ENCODE measurements around the gene NREP. TPM values are rescaled to one million over a fixed set of nuclear protein-coding genes. Genes with fewer than 3 reads are reported as not detected.

Gene NREP
- total RNA-seq, 2 experiments from 2014 or later: 19.3 to 19.7 TPM

DNA sequence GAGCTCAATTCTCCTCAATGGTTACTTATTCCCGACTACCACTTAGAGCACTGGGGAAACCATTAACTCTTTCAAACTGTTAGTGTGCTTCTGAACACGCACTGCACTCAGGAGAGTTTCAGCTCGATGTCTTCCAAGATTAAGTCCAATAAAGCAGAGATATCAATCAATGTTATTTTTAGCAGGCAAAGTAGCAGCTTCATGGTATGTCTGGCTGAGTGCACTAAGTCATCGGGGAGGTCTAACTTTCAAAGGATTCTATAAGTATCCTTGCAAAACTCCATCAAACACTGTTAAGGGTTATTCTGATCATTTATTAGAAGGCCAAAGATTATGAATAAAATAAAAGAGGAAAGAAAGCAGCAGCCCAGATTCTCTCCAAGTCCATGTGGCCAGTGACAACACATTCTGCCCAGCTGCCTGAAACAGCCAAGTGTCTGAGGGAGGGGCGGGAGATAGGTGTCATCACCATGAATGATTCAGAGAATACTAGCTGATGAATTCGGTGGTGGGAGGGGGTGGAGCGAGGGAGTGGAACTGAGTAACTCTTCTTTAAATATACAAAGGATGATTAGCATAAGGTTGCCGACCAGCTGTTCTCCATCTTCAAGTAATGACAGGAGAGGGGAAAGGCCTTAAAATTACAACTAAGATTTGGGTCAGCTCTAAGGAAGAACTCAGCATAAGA lies 21.3 kb downstream of the NREP start:
- DNase-seq (peak; percentile 80), ATAC-seq (peak; percentile 90)
- Mint-ChIP-seq H3K4me3 (no peak overlapping the region), H3K36me3 (ENCODE audit: low read depth) (peaks cover 5% of the 10 kb centered on the region), H3K4me1 (peaks cover 24% of the 10 kb centered on the region), H3K27me3 (no peaks in the 10 kb centered on the region), H3K27ac (no peak overlapping the region), H3K9me3 (ENCODE audit: low read depth) (no peaks in the 10 kb centered on the region)
- POLR2A ChIA-PET: no interaction called here
- intact Hi-C loops (cut with DNase I, micrococcal nuclease): loop anchor here in 1 of 2 experiments (2.0 kb wide), 1 partner anchor 21 kb away; the partner anchor contains the start of gene NREP
- CTCF ChIA-PET: interaction anchor here (0.7 to 1.5 kb wide), 3 partner anchors 19 to 61 kb away, joined by 3 to 5 read pairs (median 4); partner anchors contain the start of gene NREP

DNA sequence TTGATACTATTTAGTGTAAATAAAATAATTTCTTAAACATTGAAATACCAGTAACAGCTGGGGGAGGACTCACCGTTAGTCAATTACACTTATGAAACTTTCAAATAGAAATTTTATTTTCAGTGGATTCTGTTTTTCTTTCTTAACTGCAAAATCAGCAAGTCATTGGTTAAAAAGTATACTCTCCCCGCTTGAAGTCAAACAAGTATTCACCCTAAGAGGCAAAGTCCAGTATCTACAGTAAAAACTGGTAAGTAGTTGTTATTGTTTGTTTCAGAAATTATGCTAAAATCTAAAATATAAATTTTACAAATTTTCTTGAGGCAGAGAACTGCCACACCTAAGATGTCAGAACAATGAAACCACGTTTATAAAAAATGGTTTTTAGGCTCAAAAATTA lies 22.4 kb downstream of the NREP start:
- POLR2A ChIA-PET: no interaction called here
- Mint-ChIP-seq H3K36me3 (ENCODE audit: low read depth) (peaks cover 11% of the 10 kb centered on the region), H3K4me3 (no peak overlapping the region), H3K27me3 (no peaks in the 10 kb centered on the region), H3K9me3 (ENCODE audit: low read depth) (no peaks in the 10 kb centered on the region), H3K4me1 (peaks cover 29% of the 10 kb centered on the region), H3K27ac (no peak overlapping the region)
- ATAC-seq (no peak), DNase-seq (no peak)
- CTCF ChIA-PET: interaction anchor here (1.5 kb wide), 1 partner anchor 11 kb away, joined by 4 read pairs; no protein-coding TSS in a partner anchor
- intact Hi-C loops (cut with DNase I, micrococcal nuclease): no loop called here

DNA sequence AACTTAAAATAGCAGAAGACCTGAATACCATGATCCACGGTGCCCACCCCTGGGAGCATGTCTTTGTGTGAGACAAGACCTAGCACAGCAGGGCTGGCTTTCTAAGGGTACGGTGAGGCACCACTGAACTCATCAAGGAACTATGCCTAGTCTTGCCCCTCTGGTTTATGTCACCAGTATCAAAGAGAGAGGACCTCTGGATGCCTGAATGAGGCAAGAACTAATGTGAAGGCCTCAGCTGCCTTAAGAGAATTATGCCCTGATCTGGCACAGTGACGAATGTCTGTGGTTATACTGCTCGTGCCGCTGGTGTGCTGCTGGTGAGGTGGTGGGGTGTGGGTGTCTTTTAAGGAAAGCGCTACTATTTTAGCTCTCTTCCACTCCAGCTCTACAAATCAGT lies 23.0 kb downstream of the NREP start:
- ATAC-seq (peak; percentile 72), DNase-seq (peak; percentile 60)
- Mint-ChIP-seq H3K4me3 (no peak overlapping the region), H3K9me3 (ENCODE audit: low read depth) (no peaks in the 10 kb centered on the region), H3K4me1 (peaks cover 29% of the 10 kb centered on the region), H3K27me3 (no peaks in the 10 kb centered on the region), H3K36me3 (ENCODE audit: low read depth) (peaks cover 11% of the 10 kb centered on the region), H3K27ac (no peak overlapping the region)
- CTCF ChIA-PET: interaction anchor here (1.5 kb wide), 1 partner anchor 10 kb away, joined by 4 read pairs; no protein-coding TSS in a partner anchor
- POLR2A ChIA-PET: interaction anchor here (0.7 kb wide), 1 partner anchor 8 kb away, joined by 5 read pairs; no protein-coding TSS in a partner anchor
- intact Hi-C loops (cut with DNase I, micrococcal nuclease): no loop called here

DNA sequence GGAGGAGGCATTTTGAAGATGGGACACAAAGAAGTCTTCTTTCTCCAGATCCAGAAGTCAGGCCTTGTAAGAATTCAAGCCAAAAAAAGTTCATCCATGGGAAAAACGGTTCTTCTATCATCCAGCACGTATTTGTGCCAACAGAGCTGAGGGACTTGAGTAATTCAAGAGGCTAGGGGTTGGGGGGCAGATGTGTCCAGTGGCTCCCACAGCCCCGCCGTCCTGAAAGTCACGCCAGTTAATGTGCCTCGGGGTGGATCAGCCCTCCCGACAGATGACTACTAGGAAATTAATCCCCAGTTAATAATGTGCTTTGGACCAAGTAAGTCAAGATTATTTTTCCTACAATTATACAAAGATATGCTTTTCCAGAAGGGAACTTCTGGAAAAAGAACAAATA lies 23.4 kb downstream of the NREP start:
- intact Hi-C loops (cut with DNase I, micrococcal nuclease): no loop called here
- H3K27ac Mint-ChIP-seq: no peak overlapping the region
- ChIA-PET POLR2A (interaction anchor here (0.7 kb wide), 1 partner anchor 9 kb away, joined by 5 read pairs; no protein-coding TSS in a partner anchor), CTCF (interaction anchor here (1.5 kb wide), 1 partner anchor 10 kb away, joined by 4 read pairs; no protein-coding TSS in a partner anchor)
- DNase-seq (no peak), ATAC-seq (no peak)
- peaks cover 11% of the 10 kb centered on the region for H3K36me3 Mint-ChIP-seq (ENCODE audit: low read depth)
- peaks cover 29% of the 10 kb centered on the region for H3K4me1 Mint-ChIP-seq
- H3K27me3 Mint-ChIP-seq: no peaks in the 10 kb centered on the region
- H3K9me3 Mint-ChIP-seq (ENCODE audit: low read depth): no peaks in the 10 kb centered on the region
- no peak overlapping the region for H3K4me3 Mint-ChIP-seq

DNA sequence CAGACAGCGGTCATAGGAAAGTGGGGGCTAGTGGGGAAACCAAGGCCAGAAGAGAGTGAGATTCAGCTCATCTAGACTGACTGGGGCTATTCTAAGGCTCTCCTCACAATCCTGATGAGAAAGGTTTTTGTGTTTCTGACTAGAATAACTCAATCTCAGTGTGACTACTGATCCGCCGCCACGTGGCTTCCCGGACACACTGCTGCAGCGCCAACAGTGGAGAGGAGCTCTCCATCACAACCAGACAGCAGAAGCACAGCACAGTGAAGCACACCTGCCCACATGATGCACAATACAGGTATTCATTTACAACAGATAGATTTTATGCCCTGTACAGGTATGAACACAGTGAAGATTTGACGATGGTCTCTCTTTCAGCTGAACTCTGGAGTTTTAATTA lies 25.4 kb downstream of the NREP start:
- Mint-ChIP-seq H3K27me3 (no peaks in the 10 kb centered on the region), H3K9me3 (ENCODE audit: low read depth) (no peaks in the 10 kb centered on the region), H3K36me3 (ENCODE audit: low read depth) (peaks cover 11% of the 10 kb centered on the region), H3K4me1 (peaks cover 27% of the 10 kb centered on the region), H3K4me3 (no peak overlapping the region), H3K27ac (no peak overlapping the region)
- DNase-seq (no peak), ATAC-seq (no peak)
- intact Hi-C loops (cut with DNase I, micrococcal nuclease): no loop called here
- ChIA-PET CTCF (no interaction called here), POLR2A (no interaction called here)

DNA sequence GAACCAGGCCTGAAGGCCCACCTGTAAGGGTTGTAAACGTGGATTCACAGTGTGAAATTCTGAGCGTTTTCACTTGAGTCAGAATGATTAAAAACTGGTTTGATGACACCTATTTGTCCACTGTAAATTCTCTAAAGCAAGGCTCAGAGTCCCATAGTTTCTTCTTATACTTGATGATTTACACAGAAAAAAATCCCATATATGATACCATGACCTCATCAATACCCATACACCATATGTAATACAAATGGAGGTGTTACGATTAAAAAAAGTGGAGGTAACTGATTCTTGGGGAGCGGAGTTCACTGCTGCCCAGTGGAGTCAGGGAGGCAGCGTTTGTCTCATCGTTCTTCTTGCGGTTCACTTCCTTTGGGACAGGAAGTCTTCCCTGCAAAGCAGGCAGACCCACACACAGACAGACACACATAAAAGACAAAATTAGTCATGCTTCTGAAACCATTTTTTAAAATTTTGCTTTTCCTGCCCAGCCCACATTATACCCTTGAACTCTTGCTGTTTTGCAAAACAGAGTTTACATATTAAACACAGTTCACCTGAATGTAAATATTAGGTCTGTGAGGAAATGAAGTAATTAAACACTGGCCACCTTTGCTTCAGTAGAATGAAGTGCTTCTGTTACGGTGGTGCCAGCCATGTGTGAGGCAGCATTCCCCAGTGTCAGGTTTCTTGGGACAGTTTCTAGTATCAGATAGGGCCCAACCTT lies 26.2 kb downstream of the NREP start:
- Mint-ChIP-seq H3K27ac (no peak overlapping the region), H3K4me3 (no peak overlapping the region), H3K27me3 (no peaks in the 10 kb centered on the region), H3K4me1 (peaks cover 24% of the 10 kb centered on the region), H3K9me3 (ENCODE audit: low read depth) (no peaks in the 10 kb centered on the region), H3K36me3 (ENCODE audit: low read depth) (peaks cover 11% of the 10 kb centered on the region)
- DNase-seq: no peak
- peak; percentile 57 for ATAC-seq
- CTCF ChIA-PET: no interaction called here
- intact Hi-C loops (cut with DNase I, micrococcal nuclease): no loop called here
- POLR2A ChIA-PET: no interaction called here

DNA sequence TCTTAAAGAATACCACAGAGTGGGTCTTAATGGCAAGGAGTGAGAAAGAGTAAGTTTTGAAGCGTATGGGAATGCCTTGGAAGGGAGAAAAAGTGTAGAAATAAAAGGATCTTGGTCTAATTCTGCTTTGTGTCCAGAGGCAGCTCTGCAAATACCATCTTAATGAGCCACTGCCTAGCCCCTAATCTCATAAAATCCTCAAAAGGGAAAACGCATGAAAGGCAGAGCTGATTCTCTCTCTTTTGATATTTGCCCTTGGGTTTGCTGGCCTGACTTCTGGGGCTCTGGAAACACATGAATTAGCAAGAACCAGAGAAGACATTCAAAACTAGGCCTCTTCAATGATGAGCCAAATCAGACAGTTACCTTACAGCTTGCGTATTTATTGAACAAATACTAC lies 28.1 kb downstream of the NREP start:
- ChIA-PET CTCF (no interaction called here), POLR2A (no interaction called here)
- ATAC-seq (no peak), DNase-seq (no peak)
- H3K4me3 Mint-ChIP-seq: no peak overlapping the region
- H3K27ac Mint-ChIP-seq: no peak overlapping the region
- peaks cover 11% of the 10 kb centered on the region for H3K36me3 Mint-ChIP-seq (ENCODE audit: low read depth)
- no peaks in the 10 kb centered on the region for H3K27me3 Mint-ChIP-seq
- intact Hi-C loops (cut with DNase I, micrococcal nuclease): no loop called here
- H3K4me1 Mint-ChIP-seq: peaks cover 15% of the 10 kb centered on the region
- H3K9me3 Mint-ChIP-seq (ENCODE audit: low read depth): no peaks in the 10 kb centered on the region

DNA sequence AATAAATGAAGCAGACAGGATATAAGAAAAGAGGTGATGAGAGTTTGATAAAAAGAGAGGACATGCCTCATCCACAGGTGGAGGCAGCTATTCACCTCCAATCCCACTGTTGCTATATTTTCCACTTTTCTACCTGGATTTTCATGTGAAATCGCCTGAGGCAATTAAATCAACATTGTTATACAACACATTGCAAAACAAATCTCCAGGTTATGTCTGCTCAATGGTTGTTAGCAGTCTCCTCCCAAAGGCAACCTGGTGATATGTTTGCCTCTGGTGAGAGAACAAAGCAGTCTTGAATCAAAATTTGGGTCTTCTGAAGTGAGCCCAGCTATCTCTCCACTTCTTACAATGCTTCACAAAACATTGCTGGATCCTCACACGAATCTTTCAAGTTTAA lies 30.0 kb downstream of the NREP start:
- POLR2A ChIA-PET: no interaction called here

DNA sequence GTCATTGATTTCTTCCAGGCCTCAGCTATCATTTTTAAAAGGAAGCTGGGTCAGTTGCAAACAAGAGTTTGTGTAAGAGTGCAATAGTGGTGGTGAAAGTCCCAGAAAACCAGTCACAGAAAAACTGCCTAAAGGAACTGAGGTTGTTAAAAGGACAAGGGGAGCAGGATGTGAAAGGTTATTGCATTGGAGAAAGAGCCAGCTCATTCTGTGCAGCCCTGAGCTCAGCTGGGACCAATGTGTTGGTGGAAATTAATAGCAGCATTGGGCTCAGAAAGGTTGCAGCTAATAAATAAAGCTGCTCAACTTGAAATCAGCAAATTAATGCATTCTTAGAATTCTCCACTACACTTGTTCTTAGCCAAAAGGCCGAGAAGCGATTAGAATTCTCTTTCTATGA lies 34.9 kb downstream of the NREP start:
- POLR2A ChIA-PET: no interaction called here

More for the DNA sequence above, 30.0 kb downstream of the NREP start:
- ATAC-seq (no peak), DNase-seq (no peak)
- CTCF ChIA-PET: interaction anchor here (1.2 kb wide), 1 partner anchor 57 kb away, joined by 3 read pairs; no protein-coding TSS in a partner anchor
- H3K27ac Mint-ChIP-seq: no peak overlapping the region
- H3K4me1 Mint-ChIP-seq: peaks cover 15% of the 10 kb centered on the region
- no peaks in the 10 kb centered on the region for H3K27me3 Mint-ChIP-seq
- intact Hi-C loops (cut with DNase I, micrococcal nuclease): no loop called here
- no peaks in the 10 kb centered on the region for H3K9me3 Mint-ChIP-seq (ENCODE audit: low read depth)
- H3K4me3 Mint-ChIP-seq: no peak overlapping the region
- H3K36me3 Mint-ChIP-seq (ENCODE audit: low read depth): peaks cover 7% of the 10 kb centered on the region

DNA sequence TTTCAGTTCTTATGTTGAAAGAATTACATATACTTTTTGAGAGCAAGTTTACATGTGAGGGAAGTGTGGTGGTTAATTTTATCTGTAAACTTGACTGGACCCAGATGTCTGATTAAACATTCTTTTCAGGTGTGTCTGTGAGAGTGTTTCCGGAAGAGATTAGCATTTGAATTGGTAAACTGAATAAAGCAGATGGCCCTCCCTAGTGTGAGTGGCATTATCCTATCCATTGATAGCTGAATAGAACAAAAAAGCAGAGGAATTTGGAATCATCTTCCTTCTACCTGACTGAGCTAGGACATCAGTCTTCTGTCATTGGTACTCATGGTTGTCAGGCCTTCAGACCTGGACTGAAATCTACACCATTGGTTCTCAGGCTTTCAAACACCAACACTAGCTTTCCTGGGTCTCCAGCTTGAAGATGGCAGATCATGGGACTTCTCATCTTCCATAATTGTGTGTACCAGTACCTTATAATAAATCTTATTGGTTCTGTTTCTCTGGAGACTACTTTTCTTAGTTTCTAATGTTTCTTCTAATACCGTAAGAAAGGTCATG lies 36.6 kb downstream of the NREP start:
- ChIA-PET POLR2A (interaction anchor here (0.7 kb wide), 1 partner anchor 46 kb away, joined by 4 read pairs; no protein-coding TSS in a partner anchor), CTCF (interaction anchor here (1.0 kb wide), 1 partner anchor 1359 kb away, joined by 3 read pairs; no protein-coding TSS in a partner anchor)
- Mint-ChIP-seq H3K27me3 (peaks cover 2% of the 10 kb centered on the region), H3K4me1 (no peaks in the 10 kb centered on the region), H3K9me3 (ENCODE audit: low read depth) (peaks cover 2% of the 10 kb centered on the region), H3K36me3 (ENCODE audit: low read depth) (no peaks in the 10 kb centered on the region), H3K4me3 (no peak overlapping the region), H3K27ac (no peak overlapping the region)
- ATAC-seq (no peak), DNase-seq (no peak)
- intact Hi-C loops (cut with DNase I, micrococcal nuclease): no loop called here

More for the DNA sequence above, 34.9 kb downstream of the NREP start:
- H3K27ac Mint-ChIP-seq: no peak overlapping the region
- intact Hi-C loops (cut with DNase I, micrococcal nuclease): no loop called here
- ATAC-seq: no peak
- H3K27me3 Mint-ChIP-seq: peaks cover 2% of the 10 kb centered on the region
- no peak for DNase-seq
- no peaks in the 10 kb centered on the region for H3K36me3 Mint-ChIP-seq (ENCODE audit: low read depth)
- no peak overlapping the region for H3K4me3 Mint-ChIP-seq
- CTCF ChIA-PET: interaction anchor here (0.7 kb wide), 1 partner anchor 355 kb away, joined by 3 read pairs; no protein-coding TSS in a partner anchor
- no peaks in the 10 kb centered on the region for H3K4me1 Mint-ChIP-seq
- no peaks in the 10 kb centered on the region for H3K9me3 Mint-ChIP-seq (ENCODE audit: low read depth)

DNA sequence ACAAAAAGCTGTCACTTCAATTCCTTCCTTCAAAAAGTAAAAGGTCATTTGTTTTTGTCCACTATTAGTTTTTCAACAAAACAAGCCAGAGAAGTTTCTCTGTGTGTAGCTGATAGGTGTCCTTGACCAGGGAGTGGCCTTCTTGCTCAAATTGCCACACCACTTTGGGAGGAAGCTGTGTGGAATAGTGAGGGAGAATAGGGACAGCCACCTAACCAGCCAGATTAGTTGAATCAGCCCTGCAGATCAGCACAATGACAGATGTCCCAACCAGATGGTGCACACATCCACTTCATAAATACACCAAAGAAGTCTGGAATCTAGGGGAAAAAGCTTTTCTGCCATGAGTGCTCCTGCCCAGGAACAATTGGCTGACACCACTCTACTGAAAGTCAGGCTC lies 37.2 kb downstream of the NREP start:
- ATAC-seq: no peak
- no peak overlapping the region for H3K4me3 Mint-ChIP-seq

More for the DNA sequence above, 37.2 kb downstream of the NREP start:
- intact Hi-C loops (cut with DNase I, micrococcal nuclease): no loop called here
- Mint-ChIP-seq H3K4me1 (no peaks in the 10 kb centered on the region), H3K36me3 (ENCODE audit: low read depth) (no peaks in the 10 kb centered on the region), H3K27me3 (peaks cover 2% of the 10 kb centered on the region), H3K9me3 (ENCODE audit: low read depth) (peaks cover 2% of the 10 kb centered on the region), H3K27ac (no peak overlapping the region)
- CTCF ChIA-PET: no interaction called here
- no peak for DNase-seq
- POLR2A ChIA-PET: no interaction called here
